GM19035 (cell line): ENCODE measurements around the gene PCNX1.

Experiments
- ATAC-seq: cut with Tn5 transposase; IDR thresholded peaks from one replicate; pipeline ENCODE4 v1.9.1; 2021; ENCODE audit not compliant: unreplicated experiment

Gene PCNX1

DNA sequence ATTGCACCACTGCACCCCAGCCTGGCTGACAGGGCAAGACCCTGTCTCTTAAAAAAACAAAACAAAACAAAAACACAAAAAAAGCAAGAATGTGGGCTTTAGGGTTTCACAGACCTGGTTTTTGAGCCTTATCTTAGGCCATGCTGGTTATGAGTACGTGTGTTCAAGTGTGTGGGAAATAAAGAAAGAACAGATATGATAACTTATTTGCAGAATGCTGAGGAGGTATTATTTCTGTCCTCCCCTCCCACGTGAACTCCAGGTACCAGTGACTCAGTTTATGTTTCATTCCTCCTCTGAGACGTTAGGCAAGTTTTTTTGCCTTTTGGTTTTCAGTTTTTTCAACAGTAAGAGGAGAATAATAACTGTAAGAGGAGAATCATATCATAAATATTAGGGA lies 49.3 kb downstream of the PCNX1 start:
- ATAC-seq = no peak

DNA sequence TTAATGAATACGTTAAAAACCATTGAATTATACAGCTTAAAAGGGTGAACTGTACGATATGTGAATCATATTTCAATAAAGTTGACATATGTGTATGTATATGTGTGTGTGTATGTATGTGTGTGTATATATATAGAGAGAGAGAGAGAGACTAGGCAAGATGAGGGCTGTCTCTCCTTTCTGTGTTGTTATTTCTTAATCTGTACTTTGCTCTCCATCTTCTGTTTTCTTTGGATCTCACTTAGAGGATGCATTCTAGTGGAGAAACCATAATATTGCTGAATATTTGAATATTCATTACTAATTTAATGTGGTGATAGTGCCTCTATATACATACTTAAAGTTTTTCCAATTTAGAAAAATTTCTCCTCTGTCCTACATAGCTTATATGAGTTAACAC lies 50.5 kb downstream of the PCNX1 start:
- no peak for ATAC-seq

DNA sequence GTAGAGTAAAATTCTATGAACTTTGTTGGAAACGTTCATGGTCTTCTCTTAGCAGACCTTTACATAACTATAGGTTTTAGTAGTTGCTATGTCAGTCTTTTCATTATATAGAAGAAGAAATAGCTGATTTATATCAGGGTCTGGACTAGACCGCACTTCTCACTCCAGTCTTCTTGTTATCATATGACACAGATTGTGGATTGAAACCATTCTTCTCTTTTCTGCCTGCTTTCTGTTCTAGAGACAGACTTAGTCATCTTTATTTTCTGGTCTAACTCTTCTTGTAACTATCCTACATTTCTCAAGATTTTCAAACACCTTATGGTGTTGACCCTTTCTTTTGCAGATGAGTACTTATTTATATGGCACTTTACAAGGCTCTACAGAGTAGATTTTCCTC lies 55.7 kb downstream of the PCNX1 start:
- no peak for ATAC-seq

DNA sequence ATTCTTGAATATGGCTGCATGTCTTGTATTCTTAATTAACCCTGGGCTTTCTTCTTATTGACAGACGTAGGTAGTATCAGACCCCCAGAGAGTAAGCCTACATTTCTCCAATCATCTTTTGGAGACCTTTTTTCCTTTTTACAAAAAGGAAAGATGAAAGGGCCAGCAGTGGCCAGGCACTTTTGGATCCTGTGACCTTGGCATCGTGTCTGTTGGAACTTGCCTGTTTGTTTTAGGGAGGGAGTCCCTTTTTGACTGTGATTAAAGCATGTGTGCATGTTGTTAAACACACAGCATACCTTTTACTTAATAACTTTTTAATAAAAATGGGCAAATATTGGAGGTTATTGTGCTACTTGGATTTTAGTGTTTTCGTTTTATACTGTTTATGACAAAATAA lies 57.2 kb downstream of the PCNX1 start:
- ATAC-seq = no peak

DNA sequence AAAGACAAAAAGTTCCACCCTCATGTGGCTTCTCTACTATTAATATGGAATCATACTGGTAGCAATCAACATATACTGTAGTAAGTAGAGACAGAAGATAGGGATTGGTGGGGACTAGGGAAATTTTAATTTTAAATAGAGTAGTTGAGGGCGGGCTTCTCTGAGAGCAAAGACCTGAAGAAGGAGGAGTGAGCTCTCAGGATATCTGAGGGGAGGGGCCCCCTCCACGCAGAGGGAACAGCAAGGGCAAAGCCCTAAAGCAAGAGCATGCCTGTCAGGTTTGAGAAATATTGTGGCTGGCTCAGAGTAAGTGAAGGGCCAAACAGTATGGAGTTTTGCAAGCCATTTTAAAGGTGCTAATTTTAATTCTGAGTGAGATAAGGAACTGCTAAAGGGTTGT lies 64.3 kb downstream of the PCNX1 start:
- no peak for ATAC-seq

DNA sequence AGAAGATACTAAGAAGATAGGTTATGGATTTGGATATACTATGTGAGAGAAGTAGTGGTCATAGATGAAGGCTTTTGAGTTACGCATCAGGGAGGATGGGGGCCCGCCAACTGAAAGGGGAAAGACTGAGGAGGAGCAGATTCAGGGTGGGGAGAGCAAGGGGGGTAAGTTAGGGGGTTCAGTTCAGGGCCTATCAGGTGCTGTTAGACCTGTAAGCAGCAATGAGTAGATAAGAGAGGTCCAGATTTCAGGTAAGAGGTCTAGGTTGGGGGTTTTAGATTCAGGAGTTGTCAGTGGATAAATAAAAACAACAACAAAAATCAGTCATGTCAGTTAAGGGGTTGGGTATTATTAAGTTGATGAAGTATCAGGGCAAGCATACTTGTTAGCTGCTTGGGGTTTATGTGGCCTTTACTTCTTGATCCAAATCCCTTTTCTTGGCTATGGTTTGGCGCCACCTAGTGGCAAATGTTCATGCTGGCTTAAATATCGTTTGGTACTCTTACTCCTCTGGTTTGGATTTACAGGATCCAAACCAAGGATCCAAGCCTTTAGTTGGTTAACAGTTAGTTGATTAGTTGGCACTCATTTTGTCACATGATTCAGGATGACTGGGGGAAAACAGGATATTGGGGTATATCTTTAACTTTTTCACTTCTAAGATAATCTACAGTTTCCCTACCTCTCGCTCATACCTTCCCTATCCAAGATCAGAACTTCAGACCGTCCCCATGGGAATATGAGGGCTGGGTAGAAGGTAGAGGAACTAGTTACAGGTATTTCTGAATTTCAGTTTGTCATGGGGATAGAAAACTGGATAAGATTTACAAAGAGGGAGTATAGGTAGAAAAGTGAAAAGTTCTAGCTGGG lies 65.1 kb downstream of the PCNX1 start:
- no peak for ATAC-seq

DNA sequence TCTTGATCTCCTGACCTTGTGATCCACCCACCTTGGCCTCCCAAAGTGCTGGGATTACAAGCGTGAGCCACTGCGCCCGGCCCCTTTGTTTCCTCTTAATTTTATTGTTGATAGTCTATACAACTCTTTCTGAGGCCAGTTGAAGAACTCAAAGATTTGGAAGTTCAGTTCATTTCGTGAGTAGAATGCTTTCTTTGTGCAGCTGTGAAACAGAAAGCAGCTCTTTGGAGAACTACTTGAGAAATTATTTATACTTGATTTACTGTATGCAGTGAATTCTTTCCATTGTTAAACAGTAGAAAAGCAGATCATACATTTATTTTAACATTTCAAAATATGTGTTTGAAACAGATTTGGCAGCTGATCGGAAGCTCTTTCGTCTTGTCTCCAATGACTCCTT lies 69.3 kb downstream of the PCNX1 start:
- ATAC-seq = no peak

DNA sequence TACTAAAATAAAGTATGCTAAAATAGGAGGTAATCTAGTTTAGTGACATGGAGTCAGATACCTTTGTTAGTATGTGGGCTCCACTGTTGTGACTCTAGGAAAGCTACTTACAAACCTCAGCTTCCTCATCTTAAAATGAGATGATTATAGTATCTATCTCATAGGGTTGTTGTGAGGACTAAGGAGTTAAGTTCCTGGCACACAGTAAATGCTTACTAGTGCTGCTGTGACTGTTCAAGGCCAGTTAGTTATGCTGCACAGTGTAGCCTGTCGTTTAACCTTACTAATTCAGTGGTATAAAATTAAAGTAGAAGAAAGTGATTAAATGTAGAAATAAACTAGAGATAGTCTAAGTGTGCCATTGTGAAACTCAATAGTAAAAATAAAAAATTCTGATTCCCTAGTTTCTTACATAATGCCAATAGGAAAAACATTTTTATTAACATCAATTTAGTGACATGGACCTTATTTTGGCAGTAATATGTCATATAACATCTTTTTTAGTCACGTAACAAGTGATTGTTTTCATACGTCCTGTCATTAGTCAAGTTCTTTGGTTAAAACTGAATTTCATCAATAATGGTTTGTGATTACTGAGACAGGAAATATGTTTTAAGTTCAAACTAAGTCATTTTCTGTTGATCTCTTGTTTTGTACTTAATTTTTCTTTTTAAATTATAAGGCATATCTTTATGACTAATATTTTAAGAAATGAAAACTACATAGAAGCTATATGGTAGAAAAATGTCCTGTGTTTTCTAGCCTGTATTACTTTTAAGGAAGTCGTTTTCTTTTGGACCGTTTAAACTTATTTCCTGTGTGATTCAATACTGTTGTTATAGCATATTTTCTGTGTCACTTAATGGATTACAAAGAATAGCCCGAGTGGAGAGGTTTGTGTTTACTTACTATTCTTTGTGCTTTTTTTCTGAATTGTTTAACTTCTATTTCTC lies 74.0 kb downstream of the PCNX1 start:
- no peak for ATAC-seq

DNA sequence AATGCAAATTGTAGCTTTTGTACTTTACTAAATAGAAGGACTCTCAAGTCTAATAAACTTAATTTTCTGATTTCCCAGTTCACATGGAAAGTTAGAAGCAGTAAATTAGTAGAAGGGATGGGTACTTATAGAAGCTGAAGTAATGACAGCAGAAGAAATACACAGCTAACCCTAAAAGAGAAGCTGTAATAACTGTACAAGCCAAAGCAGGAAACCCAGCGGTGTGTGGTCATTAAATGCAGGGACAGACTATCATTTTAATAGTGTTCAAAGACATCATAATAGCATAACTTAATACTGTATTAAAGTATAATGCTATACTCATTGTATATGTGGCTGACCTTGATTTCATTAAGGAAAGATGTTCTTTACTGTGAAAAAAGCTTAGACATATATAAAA lies 74.9 kb downstream of the PCNX1 start:
- no peak for ATAC-seq

DNA sequence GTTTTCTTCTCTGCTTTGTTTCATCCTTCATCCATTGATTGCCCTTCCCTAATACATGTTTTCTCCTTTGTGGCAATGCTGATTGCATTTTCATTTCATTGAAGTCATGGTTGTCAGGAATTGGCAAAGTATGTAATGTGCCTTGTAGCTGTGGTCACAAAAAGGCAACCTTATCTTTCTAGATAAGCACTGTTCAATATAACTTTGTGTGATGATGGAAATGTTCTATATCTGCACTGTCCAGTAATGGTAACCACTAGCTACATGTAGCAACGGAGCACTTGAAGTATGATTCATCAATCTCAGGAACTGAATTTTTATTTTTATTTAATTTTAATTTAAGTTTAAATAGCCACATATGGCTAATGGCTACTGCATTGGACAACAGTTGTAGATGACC lies 79.8 kb downstream of the PCNX1 start:
- no peak for ATAC-seq

DNA sequence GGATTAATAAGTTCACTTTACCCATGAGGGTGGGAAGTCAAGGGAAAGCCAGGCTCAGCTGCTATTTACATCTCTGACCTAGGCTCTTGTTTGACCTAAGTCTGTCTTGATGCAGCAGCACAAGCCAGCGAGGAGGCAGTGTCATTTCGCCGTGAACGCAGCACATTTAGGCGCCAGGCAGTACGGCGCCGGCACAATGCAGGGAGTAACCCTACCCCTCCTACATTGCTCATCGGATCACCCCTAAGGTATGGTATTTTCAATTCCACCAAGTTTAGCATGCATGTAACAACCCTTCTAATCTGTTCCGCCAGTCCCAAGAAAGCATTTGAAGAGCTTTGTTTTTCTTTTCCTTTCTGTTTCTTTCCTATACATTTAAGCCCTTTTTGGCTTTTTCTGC lies 81.2 kb downstream of the PCNX1 start:
- ATAC-seq = no peak

DNA sequence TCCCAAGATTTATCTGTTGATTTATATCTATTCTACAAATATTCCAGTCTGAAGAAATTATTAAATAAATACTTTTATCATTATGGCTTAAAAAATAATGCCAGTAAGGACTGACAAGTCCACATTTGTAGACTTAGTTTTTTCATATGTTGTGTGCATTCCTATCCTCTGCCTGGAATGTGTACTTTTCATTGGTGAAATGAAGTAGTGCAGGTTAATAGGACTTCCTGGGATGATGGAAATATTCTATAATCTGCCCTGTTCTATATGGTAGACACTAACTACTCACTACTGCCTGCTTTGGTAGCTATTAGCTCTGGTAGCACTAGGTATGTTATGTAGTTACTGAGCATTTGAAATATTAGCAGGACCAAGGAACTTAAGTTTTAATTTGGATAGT lies 86.7 kb downstream of the PCNX1 start:
- no peak for ATAC-seq

DNA sequence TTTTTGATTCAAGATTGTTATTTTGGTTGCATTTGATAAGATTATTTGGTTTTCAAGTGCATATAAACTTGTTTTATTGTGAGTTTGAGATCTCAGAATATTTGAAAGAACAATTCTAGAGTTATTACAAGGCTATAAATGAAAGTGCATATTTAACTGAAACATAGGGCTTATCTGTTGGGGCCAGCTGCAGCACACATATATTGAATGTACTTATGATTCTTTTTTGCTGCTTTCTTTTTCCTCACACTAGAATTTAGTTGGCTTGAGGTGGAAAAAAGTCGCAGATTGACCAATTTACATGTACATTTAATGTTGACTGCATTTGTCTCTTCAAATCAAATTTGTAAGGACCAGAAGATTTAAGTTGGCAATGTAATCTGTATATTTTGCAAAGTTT lies 88.0 kb downstream of the PCNX1 start:
- ATAC-seq = no peak

DNA sequence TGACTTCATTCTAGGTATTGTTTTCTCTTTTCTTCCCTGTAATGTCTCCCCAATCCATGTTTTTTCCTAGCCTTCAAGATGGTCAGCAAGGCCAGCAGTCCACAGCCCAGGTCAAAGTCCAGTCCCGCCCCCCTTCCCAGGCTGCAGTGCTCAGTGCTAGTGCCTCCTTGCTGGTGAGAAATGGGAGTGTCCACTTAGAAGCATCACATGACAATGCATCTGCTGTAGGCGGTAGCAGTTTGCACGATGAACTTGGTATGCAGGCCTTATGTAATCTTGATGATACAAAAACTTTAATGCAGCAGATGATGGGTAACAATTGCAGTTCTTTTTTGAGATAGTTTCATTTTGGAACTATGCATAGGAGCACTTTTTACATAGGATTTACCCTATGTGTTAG lies 88.4 kb downstream of the PCNX1 start:
- no peak for ATAC-seq

DNA sequence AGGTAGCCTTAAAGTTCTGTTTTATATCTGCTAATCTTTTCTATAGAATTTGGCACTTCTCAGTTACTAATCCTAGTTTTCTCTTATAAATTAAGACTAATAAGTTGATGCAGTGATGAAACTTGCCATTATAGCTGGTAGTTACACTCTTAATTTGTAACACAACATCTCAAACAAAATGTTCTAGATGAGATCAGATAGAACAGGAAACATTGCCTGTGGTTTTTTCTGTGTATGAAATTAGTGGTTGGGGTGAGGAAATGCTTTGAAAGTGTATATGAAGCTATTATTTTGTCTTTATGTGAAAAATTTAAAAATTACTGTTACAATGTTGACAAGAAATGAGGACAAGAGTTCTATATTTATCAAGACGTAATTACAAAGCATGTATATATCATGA lies 91.9 kb downstream of the PCNX1 start:
- no peak for ATAC-seq

DNA sequence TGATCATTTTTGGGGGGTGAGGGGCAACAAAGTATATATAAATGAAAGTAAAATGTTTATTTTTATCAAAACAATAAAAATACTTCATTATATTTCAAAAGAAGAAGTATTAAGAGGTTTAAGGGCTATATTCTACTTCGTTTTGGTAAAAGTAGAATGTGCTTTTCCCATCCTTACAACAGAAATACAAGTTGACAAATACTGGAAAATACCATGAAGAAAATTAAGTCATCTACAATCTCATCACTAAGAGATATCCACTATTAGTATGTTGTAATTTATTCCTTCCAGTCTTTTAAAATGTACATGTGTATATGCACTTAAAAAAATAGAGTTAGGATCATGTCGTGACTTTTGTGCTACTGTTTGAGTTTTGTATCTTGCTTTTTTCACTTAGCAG lies 92.8 kb downstream of the PCNX1 start:
- ATAC-seq = no peak

DNA sequence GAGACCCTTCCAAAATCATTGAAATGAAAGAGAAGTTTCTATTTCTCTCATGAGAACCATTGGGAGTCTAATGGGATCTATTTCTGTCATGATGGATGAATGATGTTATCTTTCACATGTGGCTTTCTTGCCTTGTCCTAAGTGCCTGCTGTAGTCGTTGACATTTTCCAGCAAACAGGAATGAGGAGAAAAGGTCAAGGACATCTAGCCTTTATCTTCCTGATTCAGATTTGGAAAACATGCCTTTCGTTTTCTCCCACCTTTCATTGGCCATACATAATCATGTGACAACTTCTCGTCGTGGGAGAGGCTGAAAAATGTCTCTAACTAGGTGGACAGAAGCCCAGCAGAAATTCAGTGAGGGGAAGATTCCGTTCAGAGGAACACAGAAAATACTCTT lies 94.5 kb downstream of the PCNX1 start:
- no peak for ATAC-seq

DNA sequence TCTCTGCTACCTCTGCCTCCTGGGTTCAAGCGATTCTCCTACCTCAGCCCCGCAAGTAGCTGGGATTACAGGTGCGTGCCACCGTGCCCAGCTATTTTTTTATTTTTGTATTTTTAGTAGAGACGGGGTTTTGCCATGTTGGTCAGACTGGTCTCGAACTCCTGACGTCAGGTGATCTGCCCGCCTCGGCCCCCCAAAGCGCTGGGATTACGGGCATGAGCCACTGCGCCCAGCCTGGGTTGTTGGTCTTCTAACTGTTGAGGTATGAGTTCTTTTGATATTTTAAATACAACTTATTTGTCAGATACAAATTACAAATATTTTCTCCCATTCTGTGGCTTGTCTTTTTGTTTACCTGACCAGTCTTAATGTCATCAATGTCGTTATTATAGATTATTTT lies 95.9 kb downstream of the PCNX1 start:
- no peak for ATAC-seq

DNA sequence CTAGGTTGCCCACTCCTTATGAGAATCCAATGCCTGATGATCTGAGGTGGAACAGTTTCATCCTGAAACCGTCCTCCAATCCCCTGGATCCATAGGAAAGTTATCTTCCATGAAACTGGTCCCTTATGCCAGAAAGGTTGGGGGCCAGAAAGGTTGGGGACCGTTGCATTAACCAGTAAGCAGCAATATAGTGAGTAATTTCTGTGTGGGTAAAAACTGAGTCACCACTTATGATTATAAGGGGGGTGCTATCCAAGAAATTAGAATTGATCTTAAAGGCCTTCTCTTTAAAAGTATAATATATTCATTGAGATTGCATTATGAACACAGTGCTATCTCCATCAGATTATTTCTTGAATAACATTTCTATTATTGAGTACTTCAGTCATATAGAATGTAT lies 97.2 kb downstream of the PCNX1 start:
- no peak for ATAC-seq

DNA sequence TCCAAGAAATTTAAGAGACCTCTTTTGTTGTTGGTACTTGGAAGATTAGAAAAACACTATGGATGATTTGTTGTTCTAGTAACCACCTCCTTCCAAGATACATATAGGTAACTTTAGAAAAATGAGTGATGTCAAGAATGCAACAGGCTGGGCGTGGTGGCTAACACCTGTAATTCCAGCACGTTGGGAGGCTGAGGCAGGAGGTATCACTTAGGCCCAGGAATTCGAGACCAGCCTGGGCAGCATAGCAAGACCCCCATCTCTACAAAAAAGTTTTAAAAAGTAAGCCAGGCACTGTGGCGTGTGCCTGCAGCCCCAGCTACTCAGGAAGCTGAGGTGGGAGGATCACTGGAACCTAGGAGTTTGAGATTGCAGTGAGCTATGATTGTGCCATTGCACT lies 97.8 kb downstream of the PCNX1 start:
- no peak for ATAC-seq

DNA sequence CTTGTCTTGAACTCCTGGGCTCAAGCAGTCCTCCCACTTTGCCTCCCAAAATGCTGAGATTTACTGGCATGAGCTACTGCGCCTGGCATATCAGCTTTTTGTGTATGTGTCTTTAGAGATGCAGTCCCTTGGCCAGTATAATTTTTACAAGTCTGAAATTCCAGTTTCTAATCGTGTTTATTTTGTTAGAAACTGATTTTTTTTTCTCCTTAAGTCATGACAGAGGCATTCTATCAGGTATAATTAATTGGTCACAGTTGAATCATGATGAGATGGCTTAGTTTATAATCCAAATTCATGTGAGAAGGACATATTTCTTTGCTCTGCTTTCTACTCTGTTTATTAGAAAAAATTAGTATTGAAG lies 98.9 kb downstream of the PCNX1 start:
- no peak for ATAC-seq

DNA sequence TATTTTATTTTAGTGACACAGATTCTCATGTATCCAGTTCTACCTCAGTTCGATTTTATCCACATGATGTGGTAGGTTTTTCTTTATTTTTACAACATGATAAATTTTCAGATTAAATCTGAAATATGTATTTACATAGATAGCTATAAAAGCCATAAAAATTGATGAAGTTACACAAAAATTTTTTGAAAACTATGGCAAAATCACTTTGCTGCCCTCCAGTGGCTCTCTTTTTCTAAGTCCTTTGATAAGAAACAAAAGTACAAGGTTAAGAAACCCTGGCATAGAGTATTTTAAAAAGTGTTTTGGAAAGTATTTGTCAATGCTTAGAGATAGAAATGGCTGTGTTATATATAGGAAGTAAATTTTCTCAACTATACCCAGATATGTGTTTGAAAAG lies 104.2 kb downstream of the PCNX1 start:
- no peak for ATAC-seq
